Measurements from ENCODE around the gene SLC48A1. TPM values are rescaled to one million over a fixed set of nuclear protein-coding genes. Genes with fewer than 3 reads are reported as not detected.

Gene SLC48A1
- total and polyA plus RNA-seq, 10 of the 15 experiments (the other 5 are each of a cell fraction or from before 2014, with no cell fraction given), result 1.1 to 4.9 (median 1.9) TPM

DNA sequence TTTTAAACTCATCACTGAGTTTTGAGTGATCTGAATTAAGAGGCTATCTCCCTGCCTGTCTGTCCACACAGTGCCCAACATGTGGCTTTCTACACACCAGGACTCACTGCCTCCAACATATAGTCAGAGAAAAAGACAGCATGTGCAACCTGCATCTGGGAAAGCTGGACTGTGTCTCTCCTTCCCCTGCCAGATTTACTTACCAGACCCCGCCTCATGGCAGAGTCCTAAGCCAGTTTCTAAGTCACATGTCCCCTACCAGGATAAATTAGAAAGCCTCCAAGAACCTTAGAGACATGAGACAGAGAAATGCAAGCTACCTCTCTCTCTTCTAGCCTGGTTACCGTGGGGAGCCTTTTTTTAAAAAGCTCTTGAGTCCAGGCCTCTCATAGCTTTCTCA lies 49.4 kb downstream of the SLC48A1 start:
- intact Hi-C loops (cut with micrococcal nuclease; ENCODE audit: unreplicated experiment), result no loop called here
- H4K20me1 ChIP-seq (ENCODE audit: control insufficient read depth, insufficient read depth), result no peaks in the 10 kb centered on the region; the same call in 1 of the 2 replicates
- ChIA-PET CTCF (interaction anchor here (0.7 to 1.3 kb wide), 5 partner anchors 9 to 126 kb away, joined by 3 to 6 read pairs (median 4); no protein-coding TSS in a partner anchor), POLR2A (interaction anchor here (0.8 kb wide), 1 partner anchor 10 kb away, joined by 4 read pairs; no protein-coding TSS in a partner anchor), RAD21 (ENCODE audit: unreplicated experiment) (interaction anchor here (1.4 to 1.5 kb wide), 2 partner anchors 9 to 12 kb away, joined by 3 to 4 read pairs; no protein-coding TSS in a partner anchor), SMC1A (ENCODE audit: uncharacterized antibody, unreplicated experiment) (interaction anchor here (1.0 to 3.4 kb wide), 4 partner anchors 9 to 14 kb away, joined by 3 to 23 read pairs (median 8); no protein-coding TSS in a partner anchor)
- in situ Hi-C loops (cut with MboI), result no loop called here
- whole genome bisulfite sequencing (ENCODE audit: insufficient coverage, insufficient replicate concordance, low lambda C conversion rate, missing lambda C conversion rate), result 53% methylated on average over 2 of the region's 2 CpGs
- H3K4me3 ChIP-seq, result no peak overlapping the region
- no peak overlapping the region for H2AFZ ChIP-seq (ENCODE audit: control insufficient read depth, low read depth, low read length)
- ATAC-seq (no peak), FAIRE-seq (no peak), DNase-seq (ENCODE audit: low read depth, low spot score) (no peak)
- peaks cover 0 to 7% of the 10 kb centered on the region in 2 experiments; a peak in 3 of 4 replicates for H3K27me3 ChIP-seq (replicated peaks in 1 of 2; ENCODE audit: control insufficient read depth in 2 of 2, insufficient read depth in 2 of 2, low read length in 1 of 2)
- no peak overlapping the region for H3K9ac ChIP-seq (ENCODE audit: control insufficient read depth, insufficient read depth, low read length)
- H3K4me2 ChIP-seq (ENCODE audit: control insufficient read depth, insufficient read depth), result no peak overlapping the region
- H3K36me3 ChIP-seq (ENCODE audit: control insufficient read depth in 2 of 2, insufficient read depth in 2 of 2, low read length in 1 of 2), result no peaks in the 10 kb centered on the region; a peak in 1 of 4 replicates
- peaks cover 20% of the 10 kb centered on the region for H3K4me1 ChIP-seq (ENCODE audit: control insufficient read depth, insufficient read depth, low read length)
- no peak for TF ChIP-seq ZNF622 (IDR thresholded peaks at IDR 0.05)
- no peak for TF ChIP-seq SRF (IDR thresholded peaks at IDR 0.05; ENCODE audit: low read depth in 2 of 2, low read length in 2 of 2)
- TF ChIP-seq EGR1 (IDR thresholded peaks at IDR 0.05; ENCODE audit: borderline replicate concordance in 1 of 2, low read depth in 2 of 2, low read length in 2 of 2), result no peak
- no peak for TF ChIP-seq MTA2 (IDR thresholded peaks at IDR 0.05; ENCODE audit: low read depth)
- TF ChIP-seq, protein P1, sequence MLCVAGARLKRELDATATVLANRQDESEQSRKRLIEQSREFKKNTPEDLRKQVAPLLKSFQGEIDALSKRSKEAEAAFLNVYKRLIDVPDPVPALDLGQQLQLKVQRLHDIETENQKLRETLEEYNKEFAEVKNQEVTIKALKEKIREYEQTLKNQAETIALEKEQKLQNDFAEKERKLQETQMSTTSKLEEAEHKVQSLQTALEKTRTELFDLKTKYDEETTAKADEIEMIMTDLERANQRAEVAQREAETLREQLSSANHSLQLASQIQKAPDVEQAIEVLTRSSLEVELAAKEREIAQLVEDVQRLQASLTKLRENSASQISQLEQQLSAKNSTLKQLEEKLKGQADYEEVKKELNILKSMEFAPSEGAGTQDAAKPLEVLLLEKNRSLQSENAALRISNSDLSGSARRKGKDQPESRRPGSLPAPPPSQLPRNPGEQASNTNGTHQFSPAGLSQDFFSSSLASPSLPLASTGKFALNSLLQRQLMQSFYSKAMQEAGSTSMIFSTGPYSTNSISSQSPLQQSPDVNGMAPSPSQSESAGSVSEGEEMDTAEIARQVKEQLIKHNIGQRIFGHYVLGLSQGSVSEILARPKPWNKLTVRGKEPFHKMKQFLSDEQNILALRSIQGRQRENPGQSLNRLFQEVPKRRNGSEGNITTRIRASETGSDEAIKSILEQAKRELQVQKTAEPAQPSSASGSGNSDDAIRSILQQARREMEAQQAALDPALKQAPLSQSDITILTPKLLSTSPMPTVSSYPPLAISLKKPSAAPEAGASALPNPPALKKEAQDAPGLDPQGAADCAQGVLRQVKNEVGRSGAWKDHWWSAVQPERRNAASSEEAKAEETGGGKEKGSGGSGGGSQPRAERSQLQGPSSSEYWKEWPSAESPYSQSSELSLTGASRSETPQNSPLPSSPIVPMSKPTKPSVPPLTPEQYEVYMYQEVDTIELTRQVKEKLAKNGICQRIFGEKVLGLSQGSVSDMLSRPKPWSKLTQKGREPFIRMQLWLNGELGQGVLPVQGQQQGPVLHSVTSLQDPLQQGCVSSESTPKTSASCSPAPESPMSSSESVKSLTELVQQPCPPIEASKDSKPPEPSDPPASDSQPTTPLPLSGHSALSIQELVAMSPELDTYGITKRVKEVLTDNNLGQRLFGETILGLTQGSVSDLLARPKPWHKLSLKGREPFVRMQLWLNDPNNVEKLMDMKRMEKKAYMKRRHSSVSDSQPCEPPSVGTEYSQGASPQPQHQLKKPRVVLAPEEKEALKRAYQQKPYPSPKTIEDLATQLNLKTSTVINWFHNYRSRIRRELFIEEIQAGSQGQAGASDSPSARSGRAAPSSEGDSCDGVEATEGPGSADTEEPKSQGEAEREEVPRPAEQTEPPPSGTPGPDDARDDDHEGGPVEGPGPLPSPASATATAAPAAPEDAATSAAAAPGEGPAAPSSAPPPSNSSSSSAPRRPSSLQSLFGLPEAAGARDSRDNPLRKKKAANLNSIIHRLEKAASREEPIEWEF (IDR thresholded peaks at IDR 0.05; ENCODE audit: insufficient replicate concordance, low read depth, low read length), result no peak
- no peak for TF ChIP-seq FOXM1 (IDR thresholded peaks at IDR 0.05; ENCODE audit: low read depth, low read length)
- TF ChIP-seq ZNF592 (IDR thresholded peaks at IDR 0.05), result no peak
- no peak for TF ChIP-seq CREM (IDR thresholded peaks at IDR 0.05; ENCODE audit: low read depth)
- no peak for TF ChIP-seq ZSCAN29 (IDR thresholded peaks at IDR 0.05)
- TF ChIP-seq TAF1 (IDR thresholded peaks at IDR 0.05; ENCODE audit: borderline replicate concordance, low read depth, low read length), result no peak
- TF ChIP-seq POU2F2 (IDR thresholded peaks at IDR 0.05; ENCODE audit: borderline replicate concordance, low read depth, low read length), result no peak
- TF ChIP-seq SMAD5 (IDR thresholded peaks at IDR 0.05; ENCODE audit: low read depth), result no peak
- TF ChIP-seq CHD1 (IDR thresholded peaks at IDR 0.05; ENCODE audit: low read depth, low read length), result no peak
- no peak overlapping the region for H3K27ac ChIP-seq (ENCODE audit: control insufficient read depth, insufficient read depth)
- BruUV-seq (replicated peaks), result no TSS peak
- H3K79me2 ChIP-seq (ENCODE audit: control insufficient read depth, insufficient read depth, low read length), result peaks cover 8% of the 10 kb centered on the region
- no peaks in the 10 kb centered on the region for H3K9me3 ChIP-seq (replicated peaks; ENCODE audit: control insufficient read depth, insufficient read depth, low read length)
